Measurements from ENCODE around the gene FCN1.
"Not testable (repeated sequence)": the region's sequence is repeated elsewhere in the genome, so short reads cannot be mapped to it uniquely, and the experiment has no call there.

The FCN1 gene

GRCh38 chr9:134858051-134858841 lies 59.5 kb downstream of the FCN1 start:
- Histone ChIP-seq H3K27ac (no peak overlapping the region), H3K9ac (no peak overlapping the region), H3K4me3 (ENCODE audit: low read depth, low read length) (no peak overlapping the region), H2AFZ (no peak overlapping the region), H3K4me2 (ENCODE audit: low read length) (no peak overlapping the region), H3K36me3 (ENCODE audit: control insufficient read depth, insufficient read depth, low read length) (no peaks in the 10 kb centered on the region), H3K79me2 (no peaks in the 10 kb centered on the region), H3K27me3 (ENCODE audit: control insufficient read depth, insufficient read depth, low read length) (no peaks in the 10 kb centered on the region), H3K4me1 (no peaks in the 10 kb centered on the region), H3K9me3 (ENCODE audit: control insufficient read depth, low read length) (no peaks in the 10 kb centered on the region)
- no peak for TF ChIP-seq CTCF (IDR thresholded peaks at IDR 0.05)

- H3K4me1 ChIP-seq; H3K4me2 ChIP-seq (ENCODE audit: low read length); H3K9me3 ChIP-seq (ENCODE audit: control insufficient read depth, low read length); H3K4me3 ChIP-seq (ENCODE audit: low read depth, low read length); H3K27me3 ChIP-seq (ENCODE audit: control insufficient read depth, insufficient read depth, low read length); H3K36me3 ChIP-seq (ENCODE audit: control insufficient read depth, insufficient read depth, low read length); H2AFZ ChIP-seq; H3K79me2 ChIP-seq; H3K27ac ChIP-seq; H3K9ac ChIP-seq: not testable (repeated sequence)
Measured at GRCh38 chr9:134857451-134857850, 60.3 kb downstream of the FCN1 start.

GRCh38 chr9:134855900-134856377 lies 61.8 kb downstream of the FCN1 start:
- Histone ChIP-seq H3K4me1 (no peaks in the 10 kb centered on the region), H3K4me3 (ENCODE audit: low read depth, low read length) (no peak overlapping the region)
- no peak for TF ChIP-seq CTCF (IDR thresholded peaks at IDR 0.05)

More at GRCh38 chr9:134855900-134856377, 61.8 kb downstream of the FCN1 start:
- no peak overlapping the region for H2AFZ ChIP-seq
- no peak overlapping the region for H3K4me2 ChIP-seq (ENCODE audit: low read length)
- no peak overlapping the region for H3K27ac ChIP-seq
- H3K9me3 ChIP-seq (ENCODE audit: control insufficient read depth, low read length): no peaks in the 10 kb centered on the region
- H3K79me2 ChIP-seq: no peaks in the 10 kb centered on the region
- no peaks in the 10 kb centered on the region for H3K27me3 ChIP-seq (ENCODE audit: control insufficient read depth, insufficient read depth, low read length)
- H3K36me3 ChIP-seq (ENCODE audit: control insufficient read depth, insufficient read depth, low read length): no peaks in the 10 kb centered on the region
- no peak overlapping the region for H3K9ac ChIP-seq
